Ectodermal cell (in vitro differentiated cells): Measurements from ENCODE around the gene FES.

ENCODE experiments used
- H3K27ac ChIP-seq: 2 replicates; pipeline ENCODE4 v1.7.0; 2013; ENCODE audit warnings: mild to moderate bottlenecking, low read depth, low read length; ENCODE audit not compliant: insufficient read depth, poor library complexity, severe bottlenecking
- H3K27me3 ChIP-seq: 2 replicates; pipeline ENCODE4 v1.7.0; 2013; ENCODE audit warnings: mild to moderate bottlenecking, low read length; ENCODE audit not compliant: insufficient read depth, control insufficient read depth, poor library complexity, severe bottlenecking
- H3K36me3 ChIP-seq: one replicate; pipeline ENCODE4 v1.7.0; 2013; ENCODE audit warnings: low read length; ENCODE audit not compliant: control insufficient read depth, insufficient read depth
- H3K4me1 ChIP-seq: one replicate; pipeline ENCODE4 v1.7.0; 2013; ENCODE audit warnings: low read length; ENCODE audit not compliant: control insufficient read depth, insufficient read depth
- H3K4me3 ChIP-seq: 2 replicates; pipeline ENCODE4 v1.7.0; 2013; ENCODE audit warnings: low read depth, low read length, control low read depth; ENCODE audit not compliant: insufficient read depth
- H3K9me3 ChIP-seq: 2 replicates; pipeline ENCODE4 v1.7.0; 2013; ENCODE audit warnings: mild to moderate bottlenecking, low read length, moderate library complexity; ENCODE audit not compliant: control insufficient read depth
- WGBS, 2 experiments: methylation state at CpG; one replicate each; pipeline ENCODE4 v1.1.7; 2013; ENCODE audit warnings: missing lambda C conversion rate in 2 of 2; 5-methylcytosine and 5-hydroxymethylcytosine counted together

The FES gene

GRCh38 chr15:90910441-90911301, 26.4 kb downstream of the FES start:
- H3K27ac ChIP-seq: no peak overlapping the region
- peaks cover 3% of the 10 kb centered on the region for H3K36me3 ChIP-seq
- 94% methylated on average over 24 of the region's 24 CpGs for WGBS, 2 experiments
- no peaks in the 10 kb centered on the region for H3K4me1 ChIP-seq
- no peak overlapping the region for H3K4me3 ChIP-seq
- no peaks in the 10 kb centered on the region for H3K9me3 ChIP-seq
- H3K27me3 ChIP-seq: no peaks in the 10 kb centered on the region

GRCh38 chr15:90911302-90911623, 27.0 kb downstream of the FES start:
- Histone ChIP-seq H3K4me3 (no peak overlapping the region), H3K27me3 (no peaks in the 10 kb centered on the region), H3K4me1 (no peaks in the 10 kb centered on the region), H3K27ac (no peak overlapping the region), H3K9me3 (no peaks in the 10 kb centered on the region), H3K36me3 (peaks cover 1% of the 10 kb centered on the region)
- 95% methylated on average over 19 of the region's 19 CpGs for WGBS, 2 experiments

GRCh38 chr15:90911906-90912769, 27.8 kb downstream of the FES start:
- no peak overlapping the region for H3K4me3 ChIP-seq
- no peaks in the 10 kb centered on the region for H3K36me3 ChIP-seq
- no peaks in the 10 kb centered on the region for H3K4me1 ChIP-seq
- no peak overlapping the region for H3K27ac ChIP-seq
- 93 to 95% methylated on average over 30 of the region's 30 CpGs for WGBS, 2 experiments
- H3K27me3 ChIP-seq: no peaks in the 10 kb centered on the region
- no peaks in the 10 kb centered on the region for H3K9me3 ChIP-seq

- Histone ChIP-seq H3K36me3 (no peaks in the 10 kb centered on the region), H3K9me3 (no peaks in the 10 kb centered on the region), H3K27ac (no peak overlapping the region), H3K4me3 (no peak overlapping the region), H3K27me3 (no peaks in the 10 kb centered on the region), H3K4me1 (no peaks in the 10 kb centered on the region)
- 94 to 95% methylated on average over 7 of the region's 7 CpGs for WGBS, 2 experiments
Measured at GRCh38 chr15:90912770-90913075, 28.4 kb downstream of the FES start.

GRCh38 chr15:90913398-90913944, 29.2 kb downstream of the FES start:
- Histone ChIP-seq H3K27me3 (no peaks in the 10 kb centered on the region), H3K36me3 (no peaks in the 10 kb centered on the region), H3K4me3 (no peak overlapping the region), H3K4me1 (no peaks in the 10 kb centered on the region), H3K27ac (no peak overlapping the region), H3K9me3 (no peaks in the 10 kb centered on the region)
- 92 to 94% methylated on average over 12 of the region's 12 CpGs for WGBS, 2 experiments

- Histone ChIP-seq H3K4me3 (no peak overlapping the region), H3K27me3 (no peaks in the 10 kb centered on the region), H3K36me3 (no peaks in the 10 kb centered on the region), H3K9me3 (no peaks in the 10 kb centered on the region), H3K4me1 (no peaks in the 10 kb centered on the region), H3K27ac (no peak overlapping the region)
- WGBS, 2 experiments: 93% methylated on average over 22 of the region's 22 CpGs
Measured at GRCh38 chr15:90914305-90915080, 30.2 kb downstream of the FES start.

- WGBS, 2 experiments: 90 to 92% methylated on average over 7 of the region's 7 CpGs
- Histone ChIP-seq H3K4me3 (no peak overlapping the region), H3K9me3 (no peaks in the 10 kb centered on the region), H3K4me1 (no peaks in the 10 kb centered on the region), H3K27ac (no peak overlapping the region), H3K36me3 (peaks cover 4% of the 10 kb centered on the region), H3K27me3 (no peaks in the 10 kb centered on the region)
Measured at GRCh38 chr15:90915216-90915807, 31.0 kb downstream of the FES start.

- WGBS, 2 experiments: 81 to 86% methylated on average over 25 of the region's 25 CpGs
- no peak overlapping the region for H3K4me3 ChIP-seq
- peaks cover 4% of the 10 kb centered on the region for H3K36me3 ChIP-seq
- no peaks in the 10 kb centered on the region for H3K4me1 ChIP-seq
- no peaks in the 10 kb centered on the region for H3K27me3 ChIP-seq
- H3K9me3 ChIP-seq: no peaks in the 10 kb centered on the region
- no peak overlapping the region for H3K27ac ChIP-seq
Measured at GRCh38 chr15:90915808-90916440, 31.6 kb downstream of the FES start.

GRCh38 chr15:90916461-90916860, 32.2 kb downstream of the FES start:
- 91 to 93% methylated on average over 11 of the region's 11 CpGs for WGBS, 2 experiments
- Histone ChIP-seq H3K27ac (no peak overlapping the region), H3K4me1 (no peaks in the 10 kb centered on the region), H3K27me3 (no peaks in the 10 kb centered on the region), H3K36me3 (peaks cover 4% of the 10 kb centered on the region), H3K4me3 (no peak overlapping the region), H3K9me3 (no peaks in the 10 kb centered on the region)
